ENCODE measurements around the gene SLC9A7. TPM values are rescaled to one million over a fixed set of nuclear protein-coding genes. Genes with fewer than 3 reads are reported as not detected.
A peak's percentile ranks its signal among the peaks of the same experiment; 100 is the strongest.
"Not testable (repeated sequence)": the region's sequence is repeated elsewhere in the genome, so short reads cannot be mapped to it uniquely, and the experiment has no call there.

The SLC9A7 gene
- polyA plus RNA-seq, 6 donors from 2014 or later, result 13.5 to 60.6 (median 42.5) TPM

- Mint-ChIP-seq H3K27ac (no peak overlapping the region), H3K27me3 (no peaks in the 10 kb centered on the region), H3K4me3 (no peak overlapping the region), H3K4me1 (peaks cover 22 to 31% (median 29%) of the 10 kb centered on the region in 3 donors), H3K9me3 (peaks cover 0 to 35% (median 25%) of the 10 kb centered on the region in 7 donors), H3K36me3 (peaks cover 12 to 17% of the 10 kb centered on the region in 2 donors)
- DNase-seq (no peak), ATAC-seq (ENCODE audit: low read depth in 2 of 2) (no peak)
Observed at GRCh38 chrX:46739736-46740135, 19.2 kb downstream of the SLC9A7 start.

GRCh38 chrX:46737462-46737861 is 21.5 kb downstream of the SLC9A7 start:
- H3K27ac Mint-ChIP-seq, result no peak overlapping the region
- peaks cover 2 to 51% (median 29%) of the 10 kb centered on the region in 7 donors for H3K9me3 Mint-ChIP-seq
- peak overlapping the region in 1 of 8 donors; percentile 17 for H3K4me3 Mint-ChIP-seq
- no peak for ATAC-seq (ENCODE audit: low read depth in 2 of 2)
- peaks cover 11 to 24% (median 21%) of the 10 kb centered on the region in 3 donors for H3K4me1 Mint-ChIP-seq
- H3K36me3 Mint-ChIP-seq, result peaks cover 12 to 17% of the 10 kb centered on the region in 2 donors
- DNase-seq, result no peak
- H3K27me3 Mint-ChIP-seq, result no peaks in the 10 kb centered on the region

GRCh38 chrX:46737041-46737440 is 21.9 kb downstream of the SLC9A7 start:
- ATAC-seq (ENCODE audit: low read depth in 2 of 2), result no peak

GRCh38 chrX:46735622-46736021 is 23.3 kb downstream of the SLC9A7 start:
- peaks cover 12 to 17% of the 10 kb centered on the region in 2 donors for H3K36me3 Mint-ChIP-seq

More at GRCh38 chrX:46737041-46737440, 21.9 kb downstream of the SLC9A7 start:
- H3K27ac Mint-ChIP-seq, result no peak overlapping the region
- DNase-seq, result no peak
- peaks cover 8 to 26% (median 19%) of the 10 kb centered on the region in 3 donors for H3K4me1 Mint-ChIP-seq
- H3K27me3 Mint-ChIP-seq, result no peaks in the 10 kb centered on the region
- H3K9me3 Mint-ChIP-seq, result peaks cover 2 to 53% (median 29%) of the 10 kb centered on the region in 7 donors
- H3K36me3 Mint-ChIP-seq, result peaks cover 12 to 17% of the 10 kb centered on the region in 2 donors
- no peak overlapping the region for H3K4me3 Mint-ChIP-seq

GRCh38 chrX:46733226-46733625 is 25.7 kb downstream of the SLC9A7 start:
- DNase-seq, result no peak
- no peak overlapping the region for H3K4me3 Mint-ChIP-seq
- H3K4me1 Mint-ChIP-seq, result peaks cover 9 to 29% (median 24%) of the 10 kb centered on the region in 3 donors
- no peak overlapping the region for H3K27ac Mint-ChIP-seq
- H3K27me3 Mint-ChIP-seq, result peaks cover 0 to 7% (median 0%) of the 10 kb centered on the region in 3 donors
- peaks cover 12 to 24% of the 10 kb centered on the region in 2 donors for H3K36me3 Mint-ChIP-seq
- ATAC-seq (ENCODE audit: low read depth in 2 of 2), result no peak
- H3K9me3 Mint-ChIP-seq, result peaks cover 2 to 45% (median 26%) of the 10 kb centered on the region in 7 donors

More at GRCh38 chrX:46735622-46736021, 23.3 kb downstream of the SLC9A7 start:
- Mint-ChIP-seq H3K27me3 (no peaks in the 10 kb centered on the region), H3K27ac (no peak overlapping the region), H3K9me3 (peaks cover 2 to 53% (median 29%) of the 10 kb centered on the region in 7 donors), H3K4me3 (no peak overlapping the region), H3K4me1 (peaks cover 12 to 34% (median 24%) of the 10 kb centered on the region in 3 donors)
- ATAC-seq (ENCODE audit: low read depth in 2 of 2) (no peak), DNase-seq (no peak)

GRCh38 chrX:46730765-46731164 is 28.2 kb downstream of the SLC9A7 start:
- DNase-seq (no peak), ATAC-seq (ENCODE audit: low read depth in 2 of 2) (no peak)
- Mint-ChIP-seq H3K36me3 (peaks cover 0 to 9% of the 10 kb centered on the region in 2 donors), H3K4me3 (no peak overlapping the region), H3K27me3 (peaks cover 0 to 7% (median 0%) of the 10 kb centered on the region in 3 donors), H3K9me3 (peaks cover 1 to 28% (median 13%) of the 10 kb centered on the region in 7 donors), H3K4me1 (peaks cover 19 to 43% (median 35%) of the 10 kb centered on the region in 3 donors), H3K27ac (peak overlapping the region in 1 of 6 donors; percentile 50)

GRCh38 chrX:46727441-46727840 is 31.5 kb downstream of the SLC9A7 start:
- DNase-seq (no peak), ATAC-seq (ENCODE audit: low read depth in 2 of 2) (no peak)
- Mint-ChIP-seq H3K4me1 (peaks cover 30 to 55% (median 51%) of the 10 kb centered on the region in 3 donors), H3K27me3 (peaks cover 0 to 7% (median 0%) of the 10 kb centered on the region in 3 donors), H3K4me3 (no peak overlapping the region), H3K9me3 (peaks cover 0 to 2% (median 0%) of the 10 kb centered on the region in 7 donors), H3K27ac (peak overlapping the region in 2 of 6 donors; percentile 4 to 9), H3K36me3 (peaks cover 0 to 7% of the 10 kb centered on the region in 2 donors)

- ATAC-seq (ENCODE audit: low read depth in 2 of 2); DNase-seq; H3K36me3 Mint-ChIP-seq; H3K27me3 Mint-ChIP-seq; H3K9me3 Mint-ChIP-seq: not testable (repeated sequence)
- H3K4me3 Mint-ChIP-seq, result peak overlapping the region in 3 of 8 donors; percentile 31 to 69 (median 34)
- peaks cover 40 to 67% (median 58%) of the 10 kb centered on the region in 3 donors for H3K4me1 Mint-ChIP-seq
- peak overlapping the region in 4 of 6 donors; percentile 31 to 77 (median 46) for H3K27ac Mint-ChIP-seq
Observed at GRCh38 chrX:46723569-46723927, 35.4 kb downstream of the SLC9A7 start.

- peaks cover 40 to 68% (median 57%) of the 10 kb centered on the region in 3 donors for H3K4me1 Mint-ChIP-seq
- H3K9me3 Mint-ChIP-seq, result peaks cover 0 to 4% (median 0%) of the 10 kb centered on the region in 7 donors
- ATAC-seq (ENCODE audit: low read depth in 2 of 2), result no peak
- no peak for DNase-seq
- H3K27me3 Mint-ChIP-seq, result no peaks in the 10 kb centered on the region
- H3K36me3 Mint-ChIP-seq, result no peaks in the 10 kb centered on the region
- peak overlapping the region in 5 of 6 donors; percentile 65 to 90 (median 77) for H3K27ac Mint-ChIP-seq
- H3K4me3 Mint-ChIP-seq, result peak overlapping the region in 3 of 8 donors; percentile 54 to 76 (median 70)
Observed at GRCh38 chrX:46722742-46723568, 36.0 kb downstream of the SLC9A7 start.

- H3K4me1 Mint-ChIP-seq, result peaks cover 42 to 75% (median 56%) of the 10 kb centered on the region in 3 donors
- peaks cover 0 to 6% (median 0%) of the 10 kb centered on the region in 7 donors for H3K9me3 Mint-ChIP-seq
- DNase-seq, result no peak
- no peaks in the 10 kb centered on the region for H3K36me3 Mint-ChIP-seq
- no peaks in the 10 kb centered on the region for H3K27me3 Mint-ChIP-seq
- H3K27ac Mint-ChIP-seq, result peak overlapping the region in 2 of 6 donors; percentile 19 to 40
- ATAC-seq (ENCODE audit: low read depth in 2 of 2), result no peak
- H3K4me3 Mint-ChIP-seq, result peak overlapping the region in 2 of 8 donors; percentile 14 to 33
Observed at GRCh38 chrX:46716796-46717195, 42.1 kb downstream of the SLC9A7 start.

- Mint-ChIP-seq H3K27me3 (no peaks in the 10 kb centered on the region), H3K36me3 (no peaks in the 10 kb centered on the region), H3K4me1 (peaks cover 43 to 76% (median 58%) of the 10 kb centered on the region in 3 donors), H3K27ac (peak overlapping the region in 3 of 6 donors; percentile 40 to 85 (median 49)), H3K9me3 (peaks cover 0 to 6% (median 0%) of the 10 kb centered on the region in 7 donors), H3K4me3 (peak overlapping the region in 4 of 8 donors; percentile 1 to 56 (median 30))
- no peak for DNase-seq
- ATAC-seq (ENCODE audit: low read depth in 2 of 2), result no peak
Observed at GRCh38 chrX:46715997-46716396, 42.9 kb downstream of the SLC9A7 start.

- Mint-ChIP-seq H3K27ac (peak overlapping the region in 2 of 6 donors; percentile 18 to 61), H3K4me1 (peaks cover 45 to 77% (median 59%) of the 10 kb centered on the region in 3 donors), H3K4me3 (peak overlapping the region in 3 of 8 donors; percentile 5 to 30 (median 19)), H3K27me3 (no peaks in the 10 kb centered on the region), H3K36me3 (no peaks in the 10 kb centered on the region), H3K9me3 (peaks cover 0 to 6% (median 0%) of the 10 kb centered on the region in 7 donors)
- DNase-seq, result no peak
- ATAC-seq (ENCODE audit: low read depth in 2 of 2), result no peak
Observed at GRCh38 chrX:46715530-46715929, 43.4 kb downstream of the SLC9A7 start.

- peaks cover 0 to 6% (median 0%) of the 10 kb centered on the region in 7 donors for H3K9me3 Mint-ChIP-seq
- H3K27me3 Mint-ChIP-seq, result no peaks in the 10 kb centered on the region
- DNase-seq (peak; percentile 25), ATAC-seq (ENCODE audit: low read depth in 2 of 2) (peak; percentile 69 to 77)
- peak overlapping the region; percentile 50 to 85 (median 71) for H3K4me3 Mint-ChIP-seq
- peak overlapping the region; percentile 23 to 92 (median 86) for H3K27ac Mint-ChIP-seq
- H3K4me1 Mint-ChIP-seq, result peaks cover 51 to 79% (median 65%) of the 10 kb centered on the region in 3 donors
- H3K36me3 Mint-ChIP-seq, result no peaks in the 10 kb centered on the region
Observed at GRCh38 chrX:46713672-46714490, 45.0 kb downstream of the SLC9A7 start.

Data from naive B cell (primary cell).